Esophagus muscularis mucosa (tissue), 4 donors: ENCODE results near the gene PTPN14. TPM values are rescaled to one million over a fixed set of nuclear protein-coding genes. Genes with fewer than 3 reads are reported as not detected.
A peak's percentile ranks its signal among the peaks of the same experiment; 100 is the strongest.
"Not testable (repeated sequence)": the region's sequence is repeated elsewhere in the genome, so short reads cannot be mapped to it uniquely, and the experiment has no call there.

Experiments
- DNase-seq: peaks from one replicate; pipeline ENCODE4 v3.0.0-alpha.2; 2017; ENCODE audit errors: extremely low spot score
- H3K27ac ChIP-seq, 4 donors: fragments of 200-600 bp; sonication (generic); replicated peaks in 1 of 4; 1 replicate in 3 of 4; 2 replicates in 1 of 4; pipeline ENCODE4 v1.5.1; 2016 to 2019; ENCODE audit warnings: mild to moderate bottlenecking in 1 of 4
- H3K27me3 ChIP-seq, 4 donors: fragments of 200-600 bp; sonication (generic); one replicate each; pipeline versions ENCODE4 v1.5.1 to v1.6.0; 2016 to 2019
- H3K36me3 ChIP-seq, 4 donors: fragments of 200-600 bp; sonication (generic); one replicate each; pipeline ENCODE4 v1.5.1; 2016 to 2019
- H3K4me1 ChIP-seq, 4 donors: fragments of 200-600 bp; sonication (generic); one replicate each; pipeline ENCODE4 v1.5.1; 2016 to 2019
- H3K4me3 ChIP-seq, 4 donors: fragments of 200-600 bp; sonication (generic); 1 replicate in 2 of 4; 2 replicates in 2 of 4; pipeline ENCODE4 v1.5.1; 2016 to 2019; ENCODE audit warnings: mild to moderate bottlenecking in 4 of 4, moderate library complexity in 1 of 4
- H3K9me3 ChIP-seq, 4 donors: fragments of 200-600 bp; sonication (generic); 1 replicate in 3 of 4; 2 replicates in 1 of 4; pipeline ENCODE4 v1.5.1; 2016 to 2019
- CTCF ChIP-seq, 3 experiments: fragments of 200-600 bp in 2 of 3; fragments of 450-650 bp in 1 of 3; sonication (generic) in 2 of 3; IDR thresholded peaks; one replicate each; pipeline ENCODE4 v1.5.1; 2017 to 2019; ENCODE audit warnings: antibody characterized with exemption in 3 of 3, mild to moderate bottlenecking in 2 of 3, moderate library complexity in 1 of 3
- EP300 ChIP-seq: sonication (generic); formaldehyde crosslinking; IDR thresholded peaks from one replicate; pipeline ENCODE4 v1.6.1; 2017; ENCODE audit warnings: antibody characterized with exemption
- POLR2A ChIP-seq: fragments of 450-650 bp; IDR thresholded peaks from one replicate; pipeline ENCODE4 v1.6.1; 2017; ENCODE audit warnings: antibody characterized with exemption, moderate library complexity, mild to moderate bottlenecking, low read depth
- POLR2AphosphoS5 ChIP-seq, 2 donors: sonication (generic); formaldehyde crosslinking; IDR thresholded peaks; one replicate each; pipeline ENCODE4 v1.6.1; 2017; ENCODE audit warnings: antibody characterized with exemption in 2 of 2
- WGBS: methylation state at CpG from one replicate; pipeline ENCODE4 v1.1.5; 2018; 5-methylcytosine and 5-hydroxymethylcytosine counted together
- intact Hi-C: fragments of 100-400 bp; cut with DNase I; formaldehyde crosslinking; loops from one replicate; pipeline ENCODE4 v1.15.1; 2023
- total RNA-seq, 4 donors: library from RNA; depleted of rRNA; stranded (reverse); fragments of >200 nt; gene quantifications; one replicate each; pipeline versions ENCODE4 v1.1.0 to v1.2.1, GENCODE V29; 2016

Gene PTPN14
- total RNA-seq, 4 donors from 2014 or later = 48.5 to 108 (median 69.1) TPM

GRCh38 chr1:214532070-214532469 is 19.3 kb downstream of the PTPN14 start:
- WGBS = 90% methylated on average over 8 of the region's 9 CpGs
- H3K36me3 ChIP-seq = peaks cover 0 to 10% (median 8%) of the 10 kb centered on the region in 4 donors
- no peak for TF ChIP-seq POLR2AphosphoS5 (IDR thresholded peaks at IDR 0.05)
- no peak for TF ChIP-seq EP300
- TF ChIP-seq CTCF (IDR thresholded peaks at IDR 0.05) = no peak
- no peak for TF ChIP-seq POLR2A
- DNase-seq = no peak
- no peaks in the 10 kb centered on the region for H3K27me3 ChIP-seq
- no peak overlapping the region for H3K27ac ChIP-seq
- intact Hi-C loops = no loop called here
- H3K4me3 ChIP-seq = no peak overlapping the region
- H3K4me1 ChIP-seq = peaks cover 7 to 46% (median 44%) of the 10 kb centered on the region in 4 donors
- H3K9me3 ChIP-seq = no peaks in the 10 kb centered on the region

DNA sequence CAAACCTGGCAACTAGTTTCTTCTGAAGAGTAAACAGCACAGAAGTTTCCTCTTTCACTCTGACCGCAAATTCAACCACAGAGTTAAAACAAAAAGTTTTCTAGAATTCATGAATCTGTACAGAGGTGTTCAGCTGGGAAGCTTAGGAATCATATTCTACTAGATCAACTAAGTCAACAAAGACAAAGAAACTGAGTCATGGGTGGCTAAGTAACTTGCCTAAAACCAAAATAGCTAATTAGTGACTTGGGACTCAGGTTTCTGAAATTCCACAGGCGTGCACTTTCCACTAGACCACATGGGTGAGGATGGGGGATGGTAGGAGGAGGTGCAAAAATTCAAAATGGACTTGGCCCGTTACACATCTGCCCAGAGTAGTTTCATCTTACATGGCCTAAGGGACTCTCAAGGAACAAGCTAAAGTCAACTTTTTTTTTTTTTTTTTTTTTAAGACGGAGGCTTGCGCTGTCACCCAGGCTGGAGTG is 25.8 kb downstream of the PTPN14 start:
- WGBS = 94% methylated on average over 5 of the region's 5 CpGs
- no peak overlapping the region for H3K4me3 ChIP-seq
- TF ChIP-seq EP300 (no peak), POLR2A (no peak), CTCF (IDR thresholded peaks at IDR 0.05) (no peak), POLR2AphosphoS5 (IDR thresholded peaks at IDR 0.05) (no peak)
- DNase-seq = no peak
- peaks cover 9 to 63% (median 47%) of the 10 kb centered on the region in 4 donors for H3K4me1 ChIP-seq
- no peaks in the 10 kb centered on the region for H3K27me3 ChIP-seq
- H3K27ac ChIP-seq = no peak overlapping the region
- H3K36me3 ChIP-seq = no peaks in the 10 kb centered on the region
- no peaks in the 10 kb centered on the region for H3K9me3 ChIP-seq
- intact Hi-C loops = no loop called here

DNA sequence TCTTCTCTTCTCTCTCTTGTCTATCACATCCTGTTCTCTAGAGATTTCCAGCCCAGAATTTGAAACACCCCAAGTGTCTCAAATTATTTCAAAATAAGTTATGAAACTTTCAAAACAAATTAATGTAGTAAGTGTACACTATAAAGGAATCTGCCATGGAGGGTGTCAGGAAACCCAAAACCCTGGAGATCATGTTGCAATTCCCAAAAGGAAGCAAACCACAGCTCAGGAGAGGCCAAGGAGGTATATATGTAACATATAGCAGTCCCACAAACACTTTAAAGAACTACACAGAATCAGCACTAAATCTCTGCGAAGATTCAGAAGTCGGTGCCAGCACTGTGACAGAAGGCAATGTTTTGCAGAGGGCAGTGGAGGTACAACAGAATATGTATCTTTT is 26.6 kb downstream of the PTPN14 start:
- DNase-seq = no peak
- no peaks in the 10 kb centered on the region for H3K27me3 ChIP-seq
- peaks cover 9 to 58% (median 39%) of the 10 kb centered on the region in 4 donors for H3K4me1 ChIP-seq
- no peaks in the 10 kb centered on the region for H3K36me3 ChIP-seq
- intact Hi-C loops = no loop called here
- no peak overlapping the region for H3K4me3 ChIP-seq
- TF ChIP-seq POLR2AphosphoS5 (IDR thresholded peaks at IDR 0.05) = no peak
- TF ChIP-seq EP300 = no peak
- no peak for TF ChIP-seq POLR2A
- no peak for TF ChIP-seq CTCF (IDR thresholded peaks at IDR 0.05)
- no peak overlapping the region for H3K27ac ChIP-seq
- WGBS = 63% methylated on average over 2 of the region's 2 CpGs
- H3K9me3 ChIP-seq = no peaks in the 10 kb centered on the region

- peak; percentile 12 for DNase-seq
- intact Hi-C loops = no loop called here
- Histone ChIP-seq H3K4me1 (peaks cover 9 to 63% (median 37%) of the 10 kb centered on the region in 4 donors), H3K9me3 (no peaks in the 10 kb centered on the region), H3K36me3 (no peaks in the 10 kb centered on the region), H3K27me3 (no peaks in the 10 kb centered on the region), H3K4me3 (no peak overlapping the region), H3K27ac (no peak overlapping the region)
- 95% methylated on average over 8 of the region's 8 CpGs for WGBS
- TF ChIP-seq POLR2AphosphoS5 (IDR thresholded peaks at IDR 0.05) = no peak
- no peak for TF ChIP-seq EP300
- no peak for TF ChIP-seq CTCF (IDR thresholded peaks at IDR 0.05)
- TF ChIP-seq POLR2A = no peak
These were observed 28.1 kb downstream of the PTPN14 start for GRCh38 chr1:214523124-214523824.

GRCh38 chr1:214521458-214521857 is 29.9 kb downstream of the PTPN14 start:
- H3K36me3 ChIP-seq, H3K4me3 ChIP-seq, intact Hi-C loops, H3K9me3 ChIP-seq, H3K27me3 ChIP-seq, H3K27ac ChIP-seq: not testable (repeated sequence)
- 96% methylated on average over 9 of the region's 9 CpGs for WGBS
- peaks cover 5 to 69% (median 38%) of the 10 kb centered on the region in 4 donors for H3K4me1 ChIP-seq
- DNase-seq = peak; percentile 8
